Esophagus squamous epithelium (tissue), 5 donors: ENCODE data around the gene MEIS2. TPM values are rescaled to one million over a fixed set of nuclear protein-coding genes. Genes with fewer than 3 reads are reported as not detected.
A peak's percentile ranks its signal among the peaks of the same experiment; 100 is the strongest.

ENCODE experiments used
- DNase-seq: peaks from one replicate; lab custom pipeline; 2025; lab: John Stamatoyannopoulos, UW
- H3K27ac ChIP-seq, 4 donors: fragments of 200-600 bp; sonication (generic); one replicate each; pipeline ENCODE4 v1.5.1; 2016 to 2019; ENCODE audit warnings: mild to moderate bottlenecking in 1 of 4
- H3K27me3 ChIP-seq, 4 donors: fragments of 200-600 bp; sonication (generic); 1 replicate in 3 of 4; 2 replicates in 1 of 4; pipeline versions ENCODE4 v1.5.1 to v1.6.0; 2017 to 2021; ENCODE audit warnings: antibody characterized with exemption in 1 of 4
- H3K36me3 ChIP-seq, 3 donors: fragments of 200-600 bp; sonication (generic); one replicate each; pipeline ENCODE4 v1.5.1; 2016 to 2019
- H3K4me1 ChIP-seq, 3 donors: fragments of 200-600 bp; sonication (generic); one replicate each; pipeline ENCODE4 v1.5.1; 2017 to 2019
- H3K4me3 ChIP-seq, 4 donors: fragments of 200-600 bp; sonication (generic); 1 replicate in 3 of 4; 2 replicates in 1 of 4; pipeline ENCODE4 v1.5.1; 2016 to 2019; ENCODE audit warnings: mild to moderate bottlenecking in 2 of 4, moderate library complexity in 1 of 4
- H3K9me3 ChIP-seq, 3 donors: fragments of 200-600 bp; sonication (generic); one replicate each; pipeline ENCODE4 v1.5.1; 2016 to 2019
- POLR2A ChIP-seq, 4 donors: fragments of 450-650 bp; IDR thresholded peaks; one replicate each; pipeline ENCODE4 v1.6.1; 2017; ENCODE audit warnings: antibody characterized with exemption in 4 of 4, mild to moderate bottlenecking in 4 of 4, moderate library complexity in 3 of 4
- WGBS, 2 donors: methylation state at CpG; one replicate each; pipeline ENCODE4 v1.1.5; 2018; 5-methylcytosine and 5-hydroxymethylcytosine counted together
- intact Hi-C: fragments of 100-400 bp; cut with DNase I; formaldehyde crosslinking; loops from one replicate; pipeline ENCODE4 v1.15.0; 2022
- total RNA-seq, 4 donors: library from RNA; depleted of rRNA; stranded (reverse); fragments of >200 nt; gene quantifications; one replicate each; pipeline ENCODE4 v1.1.0, GENCODE V29; 2016
- TF ChIP-seq, protein P1 (sequence below), 6 experiments: fragments of 450-650 bp in 4 of 6; fragments of 200-600 bp in 2 of 6; sonication (generic) in 2 of 6; IDR thresholded peaks; one replicate each; pipeline ENCODE4 v1.5.1; 2016 to 2019; ENCODE audit warnings: antibody characterized with exemption in 6 of 6, mild to moderate bottlenecking in 4 of 6, moderate library complexity in 4 of 6
- donor health status: DM: yes; HTN: yes; CAD: no.

MEIS2 gene
- total RNA-seq, 4 donors from 2014 or later: 6.6 to 26.3 (median 9.9) TPM

DNA sequence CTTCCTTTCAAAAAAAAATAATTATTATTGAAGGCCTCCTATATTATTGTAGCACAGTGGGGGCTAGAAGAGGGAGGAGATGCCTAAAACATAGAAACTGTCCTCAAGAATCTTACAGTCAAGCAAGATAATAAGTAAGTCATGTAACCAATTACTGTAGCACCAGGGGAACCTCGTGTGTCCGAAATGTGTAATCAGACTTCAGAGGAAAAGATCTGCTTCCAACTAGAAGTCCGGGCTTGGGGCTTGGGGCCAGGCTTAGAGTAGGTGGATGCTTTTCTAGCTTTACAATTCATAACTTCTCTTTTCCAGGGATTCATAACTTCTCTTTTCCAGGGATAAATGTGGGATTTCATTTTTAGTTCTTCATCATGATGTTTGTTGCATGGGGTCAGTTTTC is 29.2 kb downstream of the MEIS2 start:
- H3K4me1 ChIP-seq: no peaks in the 10 kb centered on the region
- TF ChIP-seq, protein P1, sequence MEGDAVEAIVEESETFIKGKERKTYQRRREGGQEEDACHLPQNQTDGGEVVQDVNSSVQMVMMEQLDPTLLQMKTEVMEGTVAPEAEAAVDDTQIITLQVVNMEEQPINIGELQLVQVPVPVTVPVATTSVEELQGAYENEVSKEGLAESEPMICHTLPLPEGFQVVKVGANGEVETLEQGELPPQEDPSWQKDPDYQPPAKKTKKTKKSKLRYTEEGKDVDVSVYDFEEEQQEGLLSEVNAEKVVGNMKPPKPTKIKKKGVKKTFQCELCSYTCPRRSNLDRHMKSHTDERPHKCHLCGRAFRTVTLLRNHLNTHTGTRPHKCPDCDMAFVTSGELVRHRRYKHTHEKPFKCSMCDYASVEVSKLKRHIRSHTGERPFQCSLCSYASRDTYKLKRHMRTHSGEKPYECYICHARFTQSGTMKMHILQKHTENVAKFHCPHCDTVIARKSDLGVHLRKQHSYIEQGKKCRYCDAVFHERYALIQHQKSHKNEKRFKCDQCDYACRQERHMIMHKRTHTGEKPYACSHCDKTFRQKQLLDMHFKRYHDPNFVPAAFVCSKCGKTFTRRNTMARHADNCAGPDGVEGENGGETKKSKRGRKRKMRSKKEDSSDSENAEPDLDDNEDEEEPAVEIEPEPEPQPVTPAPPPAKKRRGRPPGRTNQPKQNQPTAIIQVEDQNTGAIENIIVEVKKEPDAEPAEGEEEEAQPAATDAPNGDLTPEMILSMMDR (IDR thresholded peaks at IDR 0.05): no peak
- no peak for TF ChIP-seq POLR2A (IDR thresholded peaks at IDR 0.05)
- H3K27me3 ChIP-seq: no peaks in the 10 kb centered on the region
- H3K36me3 ChIP-seq: peaks cover 0 to 27% (median 0%) of the 10 kb centered on the region in 3 donors
- H3K27ac ChIP-seq: no peak overlapping the region
- DNase-seq: no peak
- 49 to 73% methylated on average over 3 of the region's 3 CpGs for WGBS, 2 donors
- H3K4me3 ChIP-seq: no peak overlapping the region
- no peaks in the 10 kb centered on the region for H3K9me3 ChIP-seq
- intact Hi-C loops: no loop called here

DNA sequence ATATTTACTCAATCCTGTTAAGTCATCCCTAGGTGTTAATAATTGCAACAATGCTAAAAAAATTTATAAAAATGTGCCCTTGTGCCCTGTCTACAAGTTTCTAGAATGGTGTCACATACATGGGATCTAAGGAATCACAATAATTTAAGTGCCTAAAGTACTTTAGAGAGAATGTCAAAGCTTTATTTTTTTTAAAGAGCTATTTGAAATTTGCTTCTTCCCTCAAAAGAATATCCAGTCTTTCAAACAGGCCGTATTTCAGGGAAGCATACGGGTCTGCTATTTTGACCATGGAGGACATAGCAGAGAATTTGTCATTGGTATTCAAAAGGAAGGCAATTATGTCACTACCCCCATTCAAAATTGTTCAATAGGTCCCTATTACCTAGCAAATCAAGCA is 29.7 kb downstream of the MEIS2 start:
- no peaks in the 10 kb centered on the region for H3K4me1 ChIP-seq
- intact Hi-C loops: no loop called here
- no peak for DNase-seq
- 74 to 89% methylated on average over 2 of the region's 2 CpGs for WGBS, 2 donors
- H3K36me3 ChIP-seq: peaks cover 0 to 27% (median 0%) of the 10 kb centered on the region in 3 donors
- H3K4me3 ChIP-seq: no peak overlapping the region
- H3K9me3 ChIP-seq: no peaks in the 10 kb centered on the region
- no peaks in the 10 kb centered on the region for H3K27me3 ChIP-seq
- no peak overlapping the region for H3K27ac ChIP-seq
- no peak for TF ChIP-seq POLR2A (IDR thresholded peaks at IDR 0.05)
- TF ChIP-seq, protein P1 (IDR thresholded peaks at IDR 0.05): no peak

DNA sequence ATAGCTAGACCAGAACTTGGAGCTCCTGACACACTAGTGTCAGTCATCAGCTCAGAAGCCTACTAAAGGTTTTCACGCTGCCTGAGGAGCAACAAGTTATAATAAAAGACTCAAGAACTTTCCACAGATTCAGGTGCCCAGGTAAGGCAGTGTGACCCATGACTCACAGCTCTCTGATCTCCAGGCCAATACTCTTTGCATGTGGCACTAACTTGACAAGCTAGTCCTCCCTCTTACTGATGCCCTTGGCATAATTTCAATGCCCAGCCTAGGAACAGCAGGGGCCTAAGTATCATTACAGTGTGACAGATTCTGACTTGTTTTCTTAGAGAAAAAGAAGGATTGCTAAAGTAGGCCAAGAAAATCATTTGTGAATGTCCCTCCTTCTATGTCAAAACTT is 38.4 kb downstream of the MEIS2 start:
- TF ChIP-seq, protein P1 (IDR thresholded peaks at IDR 0.05): no peak
- TF ChIP-seq POLR2A (IDR thresholded peaks at IDR 0.05): no peak
- intact Hi-C loops: no loop called here
- H3K36me3 ChIP-seq: peaks cover 0 to 2% (median 0%) of the 10 kb centered on the region in 3 donors
- no peaks in the 10 kb centered on the region for H3K9me3 ChIP-seq
- H3K27me3 ChIP-seq: no peaks in the 10 kb centered on the region
- H3K4me1 ChIP-seq: peaks cover 7 to 65% (median 22%) of the 10 kb centered on the region in 3 donors
- DNase-seq: no peak
- WGBS, 2 donors: 35 to 42% methylated on average over 1 of the region's 1 CpG
- peak overlapping the region in 1 of 4 donors; percentile 4 for H3K27ac ChIP-seq
- H3K4me3 ChIP-seq: no peak overlapping the region

DNA sequence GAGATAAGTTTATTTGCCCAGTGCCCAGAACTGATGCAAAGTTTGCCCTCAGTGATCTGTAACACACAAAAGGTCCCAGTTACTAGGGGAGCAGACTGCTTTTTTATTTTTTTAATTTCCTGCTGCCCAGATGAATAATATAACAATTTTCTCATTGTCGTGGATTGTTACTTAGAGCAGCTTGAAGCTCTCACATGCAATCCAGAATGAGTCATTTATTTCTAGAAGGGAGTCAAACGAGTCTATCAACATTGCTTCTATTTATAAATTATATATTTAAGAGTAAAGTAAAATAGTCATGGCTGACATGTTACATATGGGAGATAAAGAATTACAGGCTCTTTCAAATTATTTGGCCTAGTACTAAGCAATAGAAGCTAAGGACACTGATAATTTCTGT is 41.3 kb downstream of the MEIS2 start:
- no peak for DNase-seq
- no peaks in the 10 kb centered on the region for H3K36me3 ChIP-seq
- no peak overlapping the region for H3K4me3 ChIP-seq
- WGBS, 2 donors: 12 to 27% methylated on average over 2 of the region's 2 CpGs
- no peaks in the 10 kb centered on the region for H3K9me3 ChIP-seq
- no peaks in the 10 kb centered on the region for H3K27me3 ChIP-seq
- intact Hi-C loops: no loop called here
- H3K27ac ChIP-seq: peak overlapping the region in 3 of 4 donors; percentile 43 to 85 (median 66)
- peaks cover 15 to 88% (median 36%) of the 10 kb centered on the region in 3 donors for H3K4me1 ChIP-seq
- TF ChIP-seq, protein P1 (IDR thresholded peaks at IDR 0.05): no peak
- TF ChIP-seq POLR2A (IDR thresholded peaks at IDR 0.05): no peak

DNA sequence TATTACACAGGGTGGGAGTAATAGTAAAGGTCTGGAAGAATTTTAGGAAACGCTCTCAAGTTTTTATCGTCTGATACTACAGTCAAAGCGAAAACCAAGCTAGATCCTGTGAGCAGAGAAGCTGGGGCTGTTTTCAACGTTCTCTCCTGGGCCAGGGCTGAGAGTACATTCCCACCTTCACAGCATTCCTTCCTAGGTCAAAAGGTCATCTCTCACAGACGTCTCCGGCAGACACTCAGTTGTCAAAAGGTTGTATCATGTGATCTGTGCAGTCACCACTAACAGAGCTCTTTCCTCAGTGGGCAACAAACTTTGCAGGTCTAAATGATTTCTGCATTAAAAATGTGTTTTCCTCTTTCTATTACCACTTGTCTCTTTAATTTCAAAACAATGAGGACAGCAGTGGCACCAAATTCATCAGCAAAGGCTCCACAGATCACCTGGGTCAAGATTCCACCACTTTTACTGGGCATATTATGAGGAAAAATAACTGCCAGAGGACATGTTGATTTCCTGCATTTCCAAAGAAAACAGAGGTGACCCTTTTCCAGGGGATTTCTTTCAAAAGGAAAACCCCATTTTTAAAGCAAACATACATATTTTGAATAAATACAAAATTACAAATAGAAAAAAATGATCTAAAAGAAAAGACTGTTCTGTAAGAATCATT is 41.9 kb downstream of the MEIS2 start:
- H3K27ac ChIP-seq: peak overlapping the region in 2 of 4 donors; percentile 30 to 85
- no peak for TF ChIP-seq POLR2A (IDR thresholded peaks at IDR 0.05)
- TF ChIP-seq, protein P1 (IDR thresholded peaks at IDR 0.05): no peak
- WGBS, 2 donors: 49 to 52% methylated on average over 6 of the region's 6 CpGs
- peaks cover 15 to 87% (median 36%) of the 10 kb centered on the region in 3 donors for H3K4me1 ChIP-seq
- H3K27me3 ChIP-seq: no peaks in the 10 kb centered on the region
- DNase-seq: no peak
- intact Hi-C loops: no loop called here
- no peaks in the 10 kb centered on the region for H3K9me3 ChIP-seq
- H3K36me3 ChIP-seq: no peaks in the 10 kb centered on the region
- no peak overlapping the region for H3K4me3 ChIP-seq
